Upper lobe of right lung (tissue), 1 donor: Measurements from ENCODE around the gene SLC6A6. TPM values are rescaled to one million over a fixed set of nuclear protein-coding genes. Genes with fewer than 3 reads are reported as not detected.
"Not testable (repeated sequence)": the region's sequence is repeated elsewhere in the genome, so short reads cannot be mapped to it uniquely, and the experiment has no call there.

Experiments used
- ATAC-seq: fragments of 200-7000 bp; cut with Tn5 transposase; one replicate; pipeline ENCODE4 v1.9.1; 2020; ENCODE audit warnings: mild to moderate bottlenecking, moderate library complexity
- DNase-seq: peaks from one replicate; pipeline ENCODE4 v3.0.0-alpha.2; 2020
- H3K27ac ChIP-seq: fragments of 200-600 bp; one replicate; pipeline ENCODE4 v1.8.0; 2022
- H3K27me3 ChIP-seq: fragments of 200-600 bp; one replicate; pipeline ENCODE4 v1.8.0; 2022; ENCODE audit warnings: mild to moderate bottlenecking
- H3K36me3 ChIP-seq: fragments of 200-600 bp; one replicate; pipeline ENCODE4 v1.8.0; 2022
- H3K4me1 ChIP-seq: fragments of 200-600 bp; one replicate; pipeline ENCODE4 v1.8.0; 2022
- H3K4me3 ChIP-seq: fragments of 200-600 bp; one replicate; pipeline ENCODE4 v1.8.0; 2022; ENCODE audit warnings: mild to moderate bottlenecking
- H3K9me3 ChIP-seq: fragments of 200-600 bp; one replicate; pipeline ENCODE4 v1.8.0; 2022
- intact Hi-C: fragments of 100-400 bp; cut with DNase I; formaldehyde crosslinking; loops from one replicate; pipeline ENCODE4 v1.11.0; 2022
- total RNA-seq: library from RNA; stranded (reverse); fragmentation: NEBNext Ultra II Directional; extraction: Animal tissue kit (Norgen Biotek cat#: 25700); gene quantifications from one replicate; pipeline ENCODE4 v1.2.1, GENCODE V29; 2021
- TF ChIP-seq, protein P1 (sequence below): fragments of 200-600 bp; IDR thresholded peaks from one replicate; pipeline ENCODE4 v1.8.0; 2022; ENCODE audit warnings: antibody characterized with exemption
- donor health status: DM: no; HTN: yes; CAD: no; lungs with severe emphysema.

SLC6A6 gene
- total RNA-seq, 1 donor from 2014 or later, result 54.3 TPM

DNA sequence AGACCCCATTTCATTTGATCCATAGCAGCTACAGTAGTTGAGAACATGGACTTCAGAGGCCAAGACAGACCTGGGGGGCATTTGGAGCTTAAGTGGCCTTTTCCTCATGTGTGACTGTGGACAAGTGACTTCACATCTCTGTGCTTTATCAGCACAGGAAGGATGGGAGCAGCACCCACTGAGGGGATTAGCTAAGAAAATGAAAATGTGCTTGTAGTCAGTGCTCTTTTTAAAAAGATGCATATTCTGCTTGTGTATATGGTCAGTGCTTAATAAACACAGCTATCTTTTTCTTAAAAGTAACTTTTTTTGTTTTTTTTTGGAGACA, 34.5 kb downstream of the SLC6A6 start:
- H3K27ac ChIP-seq, result no peak overlapping the region
- no peak overlapping the region for H3K4me3 ChIP-seq
- DNase-seq (no peak), ATAC-seq (no peak)
- H3K4me1 ChIP-seq, result peaks cover 92% of the 10 kb centered on the region
- TF ChIP-seq, protein P1, sequence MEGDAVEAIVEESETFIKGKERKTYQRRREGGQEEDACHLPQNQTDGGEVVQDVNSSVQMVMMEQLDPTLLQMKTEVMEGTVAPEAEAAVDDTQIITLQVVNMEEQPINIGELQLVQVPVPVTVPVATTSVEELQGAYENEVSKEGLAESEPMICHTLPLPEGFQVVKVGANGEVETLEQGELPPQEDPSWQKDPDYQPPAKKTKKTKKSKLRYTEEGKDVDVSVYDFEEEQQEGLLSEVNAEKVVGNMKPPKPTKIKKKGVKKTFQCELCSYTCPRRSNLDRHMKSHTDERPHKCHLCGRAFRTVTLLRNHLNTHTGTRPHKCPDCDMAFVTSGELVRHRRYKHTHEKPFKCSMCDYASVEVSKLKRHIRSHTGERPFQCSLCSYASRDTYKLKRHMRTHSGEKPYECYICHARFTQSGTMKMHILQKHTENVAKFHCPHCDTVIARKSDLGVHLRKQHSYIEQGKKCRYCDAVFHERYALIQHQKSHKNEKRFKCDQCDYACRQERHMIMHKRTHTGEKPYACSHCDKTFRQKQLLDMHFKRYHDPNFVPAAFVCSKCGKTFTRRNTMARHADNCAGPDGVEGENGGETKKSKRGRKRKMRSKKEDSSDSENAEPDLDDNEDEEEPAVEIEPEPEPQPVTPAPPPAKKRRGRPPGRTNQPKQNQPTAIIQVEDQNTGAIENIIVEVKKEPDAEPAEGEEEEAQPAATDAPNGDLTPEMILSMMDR, result no peak
- no peaks in the 10 kb centered on the region for H3K9me3 ChIP-seq
- intact Hi-C loops, result no loop called here
- no peaks in the 10 kb centered on the region for H3K27me3 ChIP-seq
- no peaks in the 10 kb centered on the region for H3K36me3 ChIP-seq

GRCh38 chr3:14437705-14438104, 35.3 kb downstream of the SLC6A6 start:
- ATAC-seq, H3K36me3 ChIP-seq, H3K4me3 ChIP-seq, H3K27me3 ChIP-seq, DNase-seq, H3K27ac ChIP-seq, H3K9me3 ChIP-seq, intact Hi-C loops: not testable (repeated sequence)
- peaks cover 85% of the 10 kb centered on the region for H3K4me1 ChIP-seq

- no peak overlapping the region for H3K27ac ChIP-seq
- ATAC-seq (no peak), DNase-seq (no peak)
- H3K36me3 ChIP-seq, result no peaks in the 10 kb centered on the region
- H3K4me3 ChIP-seq, result no peak overlapping the region
- no peaks in the 10 kb centered on the region for H3K27me3 ChIP-seq
- intact Hi-C loops, result no loop called here
- no peaks in the 10 kb centered on the region for H3K9me3 ChIP-seq
- TF ChIP-seq, protein P1, result no peak
- H3K4me1 ChIP-seq, result peaks cover 80% of the 10 kb centered on the region
These were observed 35.9 kb downstream of the SLC6A6 start for GRCh38 chr3:14438262-14438661.

- DNase-seq (peak; percentile 46), ATAC-seq (no peak)
- no peaks in the 10 kb centered on the region for H3K36me3 ChIP-seq
- TF ChIP-seq, protein P1, result no peak
- intact Hi-C loops, result no loop called here
- no peak overlapping the region for H3K4me3 ChIP-seq
- no peaks in the 10 kb centered on the region for H3K27me3 ChIP-seq
- peak overlapping the region; percentile 7 for H3K27ac ChIP-seq
- H3K9me3 ChIP-seq, result no peaks in the 10 kb centered on the region
- peaks cover 73% of the 10 kb centered on the region for H3K4me1 ChIP-seq
These were observed 36.5 kb downstream of the SLC6A6 start for GRCh38 chr3:14438929-14439328.

DNA sequence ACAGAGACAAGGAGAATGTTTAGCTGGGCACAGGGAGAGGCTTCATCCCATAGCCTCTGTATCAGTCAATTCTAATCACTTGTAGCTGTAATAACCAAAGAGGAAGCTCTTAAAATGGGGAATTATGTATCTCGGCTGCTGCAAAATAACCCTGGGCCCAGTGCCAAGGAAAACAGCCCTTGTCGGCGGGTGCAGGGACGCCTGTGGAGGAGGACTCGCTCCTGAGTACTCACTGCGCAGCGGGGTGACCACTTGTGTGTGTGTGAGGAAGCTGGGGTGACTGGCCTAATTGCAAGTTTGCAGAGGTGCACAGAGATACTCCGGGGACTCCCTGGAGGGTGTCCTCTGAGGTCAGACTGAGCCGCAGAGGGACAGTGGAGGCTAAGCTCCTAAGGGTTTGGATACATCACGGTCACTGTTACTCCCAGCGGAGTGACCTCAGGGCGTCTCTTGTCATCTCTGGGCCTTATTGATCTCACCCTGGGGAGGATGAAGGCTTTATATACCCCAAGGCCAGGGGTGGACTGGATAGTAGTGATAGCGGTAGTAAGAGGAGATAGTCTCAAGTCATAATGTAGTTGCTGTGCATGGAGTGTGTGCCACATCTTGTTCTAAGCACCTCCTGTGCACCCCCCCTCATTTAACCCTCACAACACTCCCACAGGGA, 37.2 kb downstream of the SLC6A6 start:
- intact Hi-C loops, result no loop called here
- Histone ChIP-seq H3K4me3 (no peak overlapping the region), H3K4me1 (peaks cover 66% of the 10 kb centered on the region), H3K27me3 (no peaks in the 10 kb centered on the region), H3K27ac (peak overlapping the region; percentile 7), H3K36me3 (no peaks in the 10 kb centered on the region), H3K9me3 (no peaks in the 10 kb centered on the region)
- ATAC-seq (peak; percentile 71), DNase-seq (peak; percentile 88)
- TF ChIP-seq, protein P1, result no peak

DNA sequence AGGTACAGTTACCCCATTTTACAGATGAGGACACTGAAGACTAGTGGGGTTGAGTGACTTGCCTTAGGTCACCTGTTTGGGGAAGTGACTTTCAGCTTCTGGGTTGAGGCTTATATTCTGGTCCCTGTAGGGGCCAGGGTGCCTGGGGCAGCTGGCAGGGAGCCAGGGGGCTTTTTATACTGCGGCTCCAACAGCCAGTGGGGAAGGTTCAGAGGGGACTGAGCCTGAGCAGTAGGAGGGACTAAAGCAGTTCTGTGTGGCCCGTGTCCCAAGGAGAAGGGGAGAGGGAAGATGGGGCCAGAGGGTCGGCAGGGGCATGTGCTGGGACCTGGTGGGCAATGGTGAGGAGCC, 37.7 kb downstream of the SLC6A6 start:
- H3K36me3 ChIP-seq, result no peaks in the 10 kb centered on the region
- DNase-seq (peak; percentile 61), ATAC-seq (peak; percentile 3)
- intact Hi-C loops, result no loop called here
- H3K27me3 ChIP-seq, result no peaks in the 10 kb centered on the region
- H3K4me3 ChIP-seq, result no peak overlapping the region
- TF ChIP-seq, protein P1, result no peak
- H3K9me3 ChIP-seq, result no peaks in the 10 kb centered on the region
- peaks cover 61% of the 10 kb centered on the region for H3K4me1 ChIP-seq
- no peak overlapping the region for H3K27ac ChIP-seq
